ENCODE results near the gene VPS37C.
"Not testable (repeated sequence)": the region's sequence is repeated elsewhere in the genome, so short reads cannot be mapped to it uniquely, and the experiment has no call there.

Gene VPS37C

GRCh38 chr11:61174949-61175348 lies 13.7 kb upstream of the VPS37C start:
- DNase-seq (ENCODE audit: low read depth), result no peak

GRCh38 chr11:61174273-61174672 lies 13.0 kb upstream of the VPS37C start:
- no peak for DNase-seq (ENCODE audit: low read depth)

- DNase-seq (ENCODE audit: low read depth), result no peak
Observed at GRCh38 chr11:61173456-61173855, 12.2 kb upstream of the VPS37C start.

- DNase-seq (ENCODE audit: low read depth), result no peak
Observed at GRCh38 chr11:61172888-61173287, 11.7 kb upstream of the VPS37C start.

GRCh38 chr11:61172356-61172755 lies 11.1 kb upstream of the VPS37C start:
- DNase-seq (ENCODE audit: low read depth), result no peak

- DNase-seq (ENCODE audit: low read depth), result no peak
Observed at GRCh38 chr11:61171907-61172306, 10.7 kb upstream of the VPS37C start.

GRCh38 chr11:61170566-61170965 lies 9.3 kb upstream of the VPS37C start:
- no peak for DNase-seq (ENCODE audit: low read depth)

- no peak for DNase-seq (ENCODE audit: low read depth)
Observed at GRCh38 chr11:61168800-61169199, 7.6 kb upstream of the VPS37C start.

- DNase-seq (ENCODE audit: low read depth), result no peak
Observed at GRCh38 chr11:61168042-61168688, 6.9 kb upstream of the VPS37C start.

- not testable (repeated sequence) for DNase-seq (ENCODE audit: low read depth)
Observed at GRCh38 chr11:61166331-61166730, 5.1 kb upstream of the VPS37C start.

- not testable (repeated sequence) for DNase-seq (ENCODE audit: low read depth)
Observed at GRCh38 chr11:61165785-61166184, 4.6 kb upstream of the VPS37C start.

GRCh38 chr11:61164606-61165424 lies 3.6 kb upstream of the VPS37C start:
- no peak for DNase-seq (ENCODE audit: low read depth)

GRCh38 chr11:61163714-61164605 lies 2.7 kb upstream of the VPS37C start:
- DNase-seq (ENCODE audit: low read depth), result no peak

GRCh38 chr11:61163021-61163420 lies 1.8 kb upstream of the VPS37C start:
- DNase-seq (ENCODE audit: low read depth), result no peak

GRCh38 chr11:61162092-61162941 lies 1.1 kb upstream of the VPS37C start:
- no peak for DNase-seq (ENCODE audit: low read depth)

GRCh38 chr11:61160487-61161189 lies 588 bp downstream of the VPS37C start:
- no peak for DNase-seq (ENCODE audit: low read depth)

GRCh38 chr11:61158691-61159381 lies 2.4 kb downstream of the VPS37C start:
- no peak for DNase-seq (ENCODE audit: low read depth)

GRCh38 chr11:61157743-61158142 lies 3.5 kb downstream of the VPS37C start:
- no peak for DNase-seq (ENCODE audit: low read depth)

- DNase-seq (ENCODE audit: low read depth), result no peak
Observed at GRCh38 chr11:61155741-61156140, 5.5 kb downstream of the VPS37C start.

GRCh38 chr11:61155312-61155711 lies 5.9 kb downstream of the VPS37C start:
- no peak for DNase-seq (ENCODE audit: low read depth)
